ENCODE results near the gene GAK.

DNA sequence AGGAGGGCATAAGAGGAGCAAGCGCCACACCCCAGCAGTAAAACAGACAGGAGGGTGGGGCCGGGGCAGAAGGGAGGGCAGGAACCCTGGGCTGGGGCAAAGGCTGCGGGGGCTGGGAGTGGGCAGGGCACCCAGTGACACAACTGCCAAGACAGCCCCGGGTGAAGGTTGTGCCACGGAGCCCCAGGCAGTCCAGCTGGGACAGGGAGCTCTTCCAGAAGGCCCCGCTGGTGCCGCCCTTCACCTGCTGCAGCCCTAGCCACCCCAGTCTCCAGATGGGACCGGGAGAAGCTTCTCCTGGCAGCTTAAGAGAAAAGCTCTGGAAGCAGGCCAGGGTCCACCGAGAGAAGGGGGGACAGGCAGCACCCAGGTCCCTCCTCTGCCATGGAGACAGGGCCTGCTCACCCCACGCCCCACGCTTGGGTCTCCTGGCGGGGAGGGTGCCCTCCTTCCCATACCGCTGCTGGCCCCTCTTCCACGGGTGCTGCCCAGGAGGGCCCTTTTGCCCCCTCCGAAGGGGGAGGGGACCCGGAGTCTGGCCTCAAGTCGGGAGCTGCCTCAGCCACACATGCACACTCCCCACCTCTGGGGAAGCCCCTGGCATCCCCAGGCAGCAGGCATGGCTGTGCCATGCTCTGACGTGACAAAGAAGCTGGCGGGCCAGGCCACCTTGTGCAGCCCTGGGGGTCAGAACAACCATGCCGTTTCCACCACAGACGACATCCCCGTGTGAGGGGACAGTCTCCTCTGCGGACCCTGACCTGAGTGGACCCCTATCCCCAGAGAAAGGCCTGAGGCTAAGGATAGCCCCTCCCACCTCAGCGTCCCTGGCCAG is 39.8 kb upstream of the GAK start:
- no peak for TF ChIP-seq POLR2AphosphoS5 (IDR thresholded peaks at IDR 0.05; ENCODE audit: low read depth, low read length)
- TF ChIP-seq, protein P1, sequence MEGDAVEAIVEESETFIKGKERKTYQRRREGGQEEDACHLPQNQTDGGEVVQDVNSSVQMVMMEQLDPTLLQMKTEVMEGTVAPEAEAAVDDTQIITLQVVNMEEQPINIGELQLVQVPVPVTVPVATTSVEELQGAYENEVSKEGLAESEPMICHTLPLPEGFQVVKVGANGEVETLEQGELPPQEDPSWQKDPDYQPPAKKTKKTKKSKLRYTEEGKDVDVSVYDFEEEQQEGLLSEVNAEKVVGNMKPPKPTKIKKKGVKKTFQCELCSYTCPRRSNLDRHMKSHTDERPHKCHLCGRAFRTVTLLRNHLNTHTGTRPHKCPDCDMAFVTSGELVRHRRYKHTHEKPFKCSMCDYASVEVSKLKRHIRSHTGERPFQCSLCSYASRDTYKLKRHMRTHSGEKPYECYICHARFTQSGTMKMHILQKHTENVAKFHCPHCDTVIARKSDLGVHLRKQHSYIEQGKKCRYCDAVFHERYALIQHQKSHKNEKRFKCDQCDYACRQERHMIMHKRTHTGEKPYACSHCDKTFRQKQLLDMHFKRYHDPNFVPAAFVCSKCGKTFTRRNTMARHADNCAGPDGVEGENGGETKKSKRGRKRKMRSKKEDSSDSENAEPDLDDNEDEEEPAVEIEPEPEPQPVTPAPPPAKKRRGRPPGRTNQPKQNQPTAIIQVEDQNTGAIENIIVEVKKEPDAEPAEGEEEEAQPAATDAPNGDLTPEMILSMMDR (IDR thresholded peaks at IDR 0.05), result no peak

All from Panc1 (cell line).